Neural progenitor cell (in vitro differentiated cells): Measurements from ENCODE around the gene NIPAL1. TPM values are rescaled to one million over a fixed set of nuclear protein-coding genes. Genes with fewer than 3 reads are reported as not detected.

Source experiments
- DNase-seq: peaks from one replicate; pipeline ENCODE4 v3.0.0-alpha.2; 2016; ENCODE audit warnings: low spot score
- H2AFZ ChIP-seq: fragments of 200-600 bp; sonication (generic); replicated peaks from 2 replicates; pipeline ENCODE4 v1.6.1; 2016; ENCODE audit warnings: antibody characterized with exemption
- H3F3A ChIP-seq: fragments of 200-600 bp; sonication (generic); 2 replicates; pipeline ENCODE4 v1.6.1; 2016; ENCODE audit warnings: antibody characterized with exemption, low read depth
- H3K27ac ChIP-seq: fragments of 200-600 bp; sonication (generic); 2 replicates; pipeline ENCODE4 v1.5.1; 2016; ENCODE audit warnings: mild to moderate bottlenecking
- H3K27me3 ChIP-seq: fragments of 200-600 bp; sonication (generic); 2 replicates; pipeline ENCODE4 v1.6.1; 2016; ENCODE audit warnings: mild to moderate bottlenecking, moderate library complexity
- H3K36me3 ChIP-seq: fragments of 200-600 bp; sonication (generic); 2 replicates; pipeline ENCODE4 v1.5.1; 2016
- H3K4me1 ChIP-seq: fragments of 200-600 bp; sonication (generic); 2 replicates; pipeline ENCODE4 v1.6.1; 2016; ENCODE audit warnings: mixed run types
- H3K4me2 ChIP-seq: fragments of 200-600 bp; sonication (generic); 2 replicates; pipeline ENCODE4 v1.6.1; 2016
- H3K4me3 ChIP-seq: fragments of 200-600 bp; sonication (generic); 2 replicates; pipeline ENCODE4 v1.5.1; 2016
- H3K79me2 ChIP-seq: fragments of 200-600 bp; sonication (generic); 2 replicates; pipeline ENCODE4 v1.6.1; 2016; ENCODE audit warnings: low read depth
- H3K9ac ChIP-seq: fragments of 200-600 bp; sonication (generic); 2 replicates; pipeline ENCODE4 v1.6.1; 2016
- H3K9me3 ChIP-seq: fragments of 200-600 bp; sonication (generic); 2 replicates; pipeline ENCODE4 v1.5.1; 2016; ENCODE audit warnings: low read depth
- H4K20me1 ChIP-seq: fragments of 200-600 bp; sonication (generic); 2 replicates; pipeline ENCODE4 v1.6.1; 2016; ENCODE audit warnings: low read depth
- H3K27ac Mint-ChIP-seq: 3 replicates; pipeline ENCODE4 v1.8.0; 2021; ENCODE audit warnings: mixed read lengths
- H3K27me3 Mint-ChIP-seq: 2 replicates; pipeline ENCODE4 v1.8.0; 2022; ENCODE audit warnings: low read depth, mild to moderate bottlenecking, inconsistent platforms, moderate library complexity, mixed read lengths; ENCODE audit not compliant: insufficient read depth
- H3K36me3 Mint-ChIP-seq: 3 replicates; pipeline ENCODE4 v1.8.0; 2021; ENCODE audit warnings: mixed read lengths
- H3K4me1 Mint-ChIP-seq: 3 replicates; pipeline ENCODE4 v1.8.0; 2021; ENCODE audit warnings: mixed read lengths
- H3K4me3 Mint-ChIP-seq: 3 replicates; pipeline ENCODE4 v1.8.0; 2021; ENCODE audit warnings: mild to moderate bottlenecking, moderate library complexity, mixed read lengths
- H3K9me3 Mint-ChIP-seq: 3 replicates; pipeline ENCODE4 v1.8.0; 2020; ENCODE audit warnings: mixed read lengths
- EZH2 ChIP-seq: fragments of 200-600 bp; sonication (generic); IDR thresholded peaks from 2 replicates; pipeline ENCODE4 v1.6.1; 2017; ENCODE audit warnings: antibody characterized with exemption, mild to moderate bottlenecking, moderate library complexity
- EZH2phosphoT487 ChIP-seq: fragments of 200-600 bp; sonication (generic); IDR thresholded peaks from 2 replicates; pipeline ENCODE4 v1.6.1; 2017; ENCODE audit warnings: antibody characterized with exemption
- total RNA-seq: library from RNA; depleted of rRNA; stranded (reverse); fragments of >200 nt; gene quantifications from 2 replicates; pipeline ENCODE4 v1.2.3, GENCODE V29; 2015; ENCODE audit warnings: low replicate concordance
- TF ChIP-seq, protein P1 (sequence below): fragments of 200-600 bp; sonication (generic); IDR thresholded peaks from 2 replicates; pipeline ENCODE4 v1.5.1; 2017; ENCODE audit warnings: antibody characterized with exemption, mild to moderate bottlenecking

Gene NIPAL1
- total RNA-seq, 1 donor from 2014 or later: 1.2 TPM

DNA sequence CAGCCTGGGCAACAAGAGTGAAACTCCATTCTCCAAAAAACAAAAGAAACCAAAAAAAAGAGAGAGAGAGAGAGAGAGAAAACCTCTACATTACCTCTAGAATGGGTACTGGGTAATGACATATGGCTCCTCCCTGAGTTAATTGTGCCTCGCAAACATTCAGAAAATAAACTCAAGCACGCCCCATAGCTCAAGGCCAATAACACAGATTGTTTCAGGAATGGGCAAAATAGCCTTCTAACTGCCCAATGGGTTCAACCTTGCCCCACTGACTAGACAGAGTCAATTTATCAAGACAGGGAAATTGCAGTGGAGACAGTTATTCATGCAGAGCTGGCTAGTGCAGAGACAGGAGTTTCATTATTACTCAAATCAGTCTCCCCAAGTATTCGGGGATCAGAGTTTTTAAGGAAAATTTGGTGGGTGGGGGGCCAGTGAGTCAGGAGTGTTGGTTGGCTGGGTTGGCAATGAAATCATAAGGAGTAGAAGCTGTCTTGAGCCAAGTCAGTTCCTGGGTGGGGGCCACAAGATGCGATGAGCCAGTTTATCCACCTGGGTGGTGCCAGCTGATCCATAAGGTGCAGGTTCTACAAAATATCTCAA lies 25.1 kb downstream of the NIPAL1 start:
- no peaks in the 10 kb centered on the region for H3K36me3 ChIP-seq
- Mint-ChIP-seq H3K27ac (no peak overlapping the region), H3K36me3 (no peaks in the 10 kb centered on the region), H3K4me1 (peaks cover 10% of the 10 kb centered on the region), H3K27me3 (peaks cover 3% of the 10 kb centered on the region), H3K9me3 (no peaks in the 10 kb centered on the region), H3K4me3 (no peak overlapping the region)
- H2AFZ ChIP-seq: no peak overlapping the region
- H3K9me3 ChIP-seq: no peaks in the 10 kb centered on the region
- no peak overlapping the region for H3K4me2 ChIP-seq
- no peak overlapping the region for H3K27ac ChIP-seq
- no peak overlapping the region for H3K9ac ChIP-seq
- peaks cover 18% of the 10 kb centered on the region for H3K4me1 ChIP-seq
- no peak for DNase-seq
- no peaks in the 10 kb centered on the region for H3K27me3 ChIP-seq
- TF ChIP-seq EZH2 (no peak), EZH2phosphoT487 (no peak)
- TF ChIP-seq, protein P1, sequence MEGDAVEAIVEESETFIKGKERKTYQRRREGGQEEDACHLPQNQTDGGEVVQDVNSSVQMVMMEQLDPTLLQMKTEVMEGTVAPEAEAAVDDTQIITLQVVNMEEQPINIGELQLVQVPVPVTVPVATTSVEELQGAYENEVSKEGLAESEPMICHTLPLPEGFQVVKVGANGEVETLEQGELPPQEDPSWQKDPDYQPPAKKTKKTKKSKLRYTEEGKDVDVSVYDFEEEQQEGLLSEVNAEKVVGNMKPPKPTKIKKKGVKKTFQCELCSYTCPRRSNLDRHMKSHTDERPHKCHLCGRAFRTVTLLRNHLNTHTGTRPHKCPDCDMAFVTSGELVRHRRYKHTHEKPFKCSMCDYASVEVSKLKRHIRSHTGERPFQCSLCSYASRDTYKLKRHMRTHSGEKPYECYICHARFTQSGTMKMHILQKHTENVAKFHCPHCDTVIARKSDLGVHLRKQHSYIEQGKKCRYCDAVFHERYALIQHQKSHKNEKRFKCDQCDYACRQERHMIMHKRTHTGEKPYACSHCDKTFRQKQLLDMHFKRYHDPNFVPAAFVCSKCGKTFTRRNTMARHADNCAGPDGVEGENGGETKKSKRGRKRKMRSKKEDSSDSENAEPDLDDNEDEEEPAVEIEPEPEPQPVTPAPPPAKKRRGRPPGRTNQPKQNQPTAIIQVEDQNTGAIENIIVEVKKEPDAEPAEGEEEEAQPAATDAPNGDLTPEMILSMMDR: no peak
- no peak overlapping the region for H3K4me3 ChIP-seq
- H4K20me1 ChIP-seq: no peaks in the 10 kb centered on the region
- H3F3A ChIP-seq: peaks cover 15% of the 10 kb centered on the region
- H3K79me2 ChIP-seq: no peaks in the 10 kb centered on the region

DNA sequence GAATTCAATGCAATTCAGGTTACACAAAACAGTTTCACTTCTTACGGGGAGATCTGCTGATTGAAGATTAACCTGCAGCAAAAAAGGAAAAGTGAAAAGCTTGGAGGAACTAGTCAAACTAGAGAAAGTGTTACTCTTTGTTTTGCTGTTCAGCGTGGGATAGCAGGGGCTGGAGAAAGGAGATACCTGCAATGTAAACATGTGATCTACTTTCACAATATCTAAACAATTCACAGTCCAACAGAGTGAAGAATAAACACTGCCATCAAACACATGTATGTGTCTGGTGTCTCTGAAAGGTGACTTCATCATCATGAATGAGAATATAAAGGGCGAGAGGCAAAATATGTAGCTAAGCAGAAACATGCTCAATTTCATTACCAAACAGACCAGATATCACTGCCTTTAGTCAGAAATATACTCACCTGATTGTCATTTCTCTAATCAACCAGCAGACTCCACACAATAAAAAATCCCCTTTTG lies 26.4 kb downstream of the NIPAL1 start:
- Histone ChIP-seq H3K4me2 (no peak overlapping the region), H3F3A (peaks cover 15% of the 10 kb centered on the region), H3K36me3 (no peaks in the 10 kb centered on the region), H3K27ac (no peak overlapping the region), H2AFZ (peak overlapping the region; percentile 35), H3K4me1 (peaks cover 12% of the 10 kb centered on the region), H3K79me2 (no peaks in the 10 kb centered on the region), H4K20me1 (no peaks in the 10 kb centered on the region), H3K9ac (no peak overlapping the region), H3K9me3 (no peaks in the 10 kb centered on the region), H3K27me3 (no peaks in the 10 kb centered on the region), H3K4me3 (no peak overlapping the region)
- H3K4me1 Mint-ChIP-seq: peaks cover 10% of the 10 kb centered on the region
- H3K4me3 Mint-ChIP-seq: no peak overlapping the region
- no peak overlapping the region for H3K27ac Mint-ChIP-seq
- H3K27me3 Mint-ChIP-seq: peaks cover 3% of the 10 kb centered on the region
- no peaks in the 10 kb centered on the region for H3K9me3 Mint-ChIP-seq
- no peak for DNase-seq
- no peaks in the 10 kb centered on the region for H3K36me3 Mint-ChIP-seq
- TF ChIP-seq EZH2phosphoT487 (no peak), EZH2 (no peak)
- TF ChIP-seq, protein P1: no peak

DNA sequence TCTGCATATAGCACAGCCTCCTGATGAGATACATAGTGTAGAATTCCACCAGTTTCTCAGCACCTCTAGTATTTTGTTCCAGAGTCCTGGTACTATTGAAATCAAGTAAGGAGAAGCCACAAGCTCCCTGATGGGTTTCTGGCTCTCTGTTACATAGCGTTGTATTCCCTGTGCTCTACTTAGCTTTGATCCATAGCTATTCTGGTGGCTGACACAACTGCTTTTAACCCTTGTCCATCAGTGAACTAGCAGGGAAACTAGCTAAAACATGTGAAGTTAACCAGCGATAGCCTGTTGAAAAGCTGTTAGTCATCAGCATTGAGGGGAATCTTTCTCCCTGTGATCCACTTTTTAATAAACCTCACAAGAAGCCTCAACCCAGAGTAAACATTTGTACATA lies 26.9 kb downstream of the NIPAL1 start:
- TF ChIP-seq EZH2phosphoT487: no peak
- no peaks in the 10 kb centered on the region for H4K20me1 ChIP-seq
- H3K27me3 ChIP-seq: no peaks in the 10 kb centered on the region
- Mint-ChIP-seq H3K9me3 (no peaks in the 10 kb centered on the region), H3K36me3 (no peaks in the 10 kb centered on the region), H3K27ac (no peak overlapping the region), H3K4me1 (peaks cover 10% of the 10 kb centered on the region), H3K4me3 (no peak overlapping the region), H3K27me3 (peaks cover 3% of the 10 kb centered on the region)
- no peak overlapping the region for H3K4me3 ChIP-seq
- H3K9ac ChIP-seq: no peak overlapping the region
- no peaks in the 10 kb centered on the region for H3K36me3 ChIP-seq
- no peaks in the 10 kb centered on the region for H3K9me3 ChIP-seq
- no peak for DNase-seq
- H3K4me1 ChIP-seq: peaks cover 12% of the 10 kb centered on the region
- H3K4me2 ChIP-seq: no peak overlapping the region
- H3K27ac ChIP-seq: no peak overlapping the region
- no peak overlapping the region for H2AFZ ChIP-seq
- no peaks in the 10 kb centered on the region for H3K79me2 ChIP-seq
- peaks cover 15% of the 10 kb centered on the region for H3F3A ChIP-seq

DNA sequence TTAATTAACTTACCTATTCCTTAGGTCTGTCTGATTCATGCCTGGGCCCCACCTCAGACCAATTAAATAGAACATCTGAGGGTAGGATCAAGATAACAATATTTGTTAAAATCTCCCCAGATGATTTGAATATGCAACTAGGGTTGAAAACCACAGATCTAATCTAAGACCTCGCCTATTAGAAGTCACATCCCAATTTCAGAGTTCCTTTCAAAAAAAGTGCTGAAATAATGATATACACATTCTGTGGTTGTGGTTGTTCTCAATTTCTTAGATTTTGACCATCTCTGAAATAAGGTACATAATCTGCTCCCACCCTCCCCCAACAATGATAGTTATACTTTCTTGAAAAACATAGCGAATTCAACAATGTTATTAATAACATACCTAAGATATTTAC lies 27.7 kb downstream of the NIPAL1 start:
- no peak overlapping the region for H3K4me2 ChIP-seq
- TF ChIP-seq EZH2phosphoT487: no peak
- TF ChIP-seq, protein P1: no peak
- no peak for TF ChIP-seq EZH2
- no peaks in the 10 kb centered on the region for H3K36me3 Mint-ChIP-seq
- H3K4me1 Mint-ChIP-seq: peaks cover 10% of the 10 kb centered on the region
- H4K20me1 ChIP-seq: no peaks in the 10 kb centered on the region
- no peak overlapping the region for H2AFZ ChIP-seq
- H3K27me3 ChIP-seq: no peaks in the 10 kb centered on the region
- no peak overlapping the region for H3K27ac Mint-ChIP-seq
- H3K79me2 ChIP-seq: no peaks in the 10 kb centered on the region
- H3K9ac ChIP-seq: no peak overlapping the region
- DNase-seq: no peak
- peaks cover 15% of the 10 kb centered on the region for H3F3A ChIP-seq
- peaks cover 3% of the 10 kb centered on the region for H3K27me3 Mint-ChIP-seq
- H3K4me3 Mint-ChIP-seq: no peak overlapping the region
- no peak overlapping the region for H3K27ac ChIP-seq
- no peaks in the 10 kb centered on the region for H3K9me3 Mint-ChIP-seq
- H3K36me3 ChIP-seq: no peaks in the 10 kb centered on the region
- no peak overlapping the region for H3K4me3 ChIP-seq
- H3K4me1 ChIP-seq: peaks cover 12% of the 10 kb centered on the region
- H3K9me3 ChIP-seq: no peaks in the 10 kb centered on the region
